Neural progenitor cell (in vitro differentiated cells): Measurements from ENCODE around the gene ARHGAP33. TPM values are rescaled to one million over a fixed set of nuclear protein-coding genes. Genes with fewer than 3 reads are reported as not detected.

Source experiments
- DNase-seq: peaks from one replicate; pipeline ENCODE4 v3.0.0-alpha.2; 2016; ENCODE audit warnings: low spot score
- H2AFZ ChIP-seq: fragments of 200-600 bp; sonication (generic); replicated peaks from 2 replicates; pipeline ENCODE4 v1.6.1; 2016; ENCODE audit warnings: antibody characterized with exemption
- H3F3A ChIP-seq: fragments of 200-600 bp; sonication (generic); 2 replicates; pipeline ENCODE4 v1.6.1; 2016; ENCODE audit warnings: antibody characterized with exemption, low read depth
- H3K27ac ChIP-seq: fragments of 200-600 bp; sonication (generic); 2 replicates; pipeline ENCODE4 v1.5.1; 2016; ENCODE audit warnings: mild to moderate bottlenecking
- H3K27me3 ChIP-seq: fragments of 200-600 bp; sonication (generic); 2 replicates; pipeline ENCODE4 v1.6.1; 2016; ENCODE audit warnings: mild to moderate bottlenecking, moderate library complexity
- H3K36me3 ChIP-seq: fragments of 200-600 bp; sonication (generic); 2 replicates; pipeline ENCODE4 v1.5.1; 2016
- H3K4me1 ChIP-seq: fragments of 200-600 bp; sonication (generic); 2 replicates; pipeline ENCODE4 v1.6.1; 2016; ENCODE audit warnings: mixed run types
- H3K4me2 ChIP-seq: fragments of 200-600 bp; sonication (generic); 2 replicates; pipeline ENCODE4 v1.6.1; 2016
- H3K4me3 ChIP-seq: fragments of 200-600 bp; sonication (generic); 2 replicates; pipeline ENCODE4 v1.5.1; 2016
- H3K79me2 ChIP-seq: fragments of 200-600 bp; sonication (generic); 2 replicates; pipeline ENCODE4 v1.6.1; 2016; ENCODE audit warnings: low read depth
- H3K9ac ChIP-seq: fragments of 200-600 bp; sonication (generic); 2 replicates; pipeline ENCODE4 v1.6.1; 2016
- H3K9me3 ChIP-seq: fragments of 200-600 bp; sonication (generic); 2 replicates; pipeline ENCODE4 v1.5.1; 2016; ENCODE audit warnings: low read depth
- H4K20me1 ChIP-seq: fragments of 200-600 bp; sonication (generic); 2 replicates; pipeline ENCODE4 v1.6.1; 2016; ENCODE audit warnings: low read depth
- H3K27ac Mint-ChIP-seq: 3 replicates; pipeline ENCODE4 v1.8.0; 2021; ENCODE audit warnings: mixed read lengths
- H3K27me3 Mint-ChIP-seq: 2 replicates; pipeline ENCODE4 v1.8.0; 2022; ENCODE audit warnings: low read depth, mild to moderate bottlenecking, inconsistent platforms, moderate library complexity, mixed read lengths; ENCODE audit not compliant: insufficient read depth
- H3K36me3 Mint-ChIP-seq: 3 replicates; pipeline ENCODE4 v1.8.0; 2021; ENCODE audit warnings: mixed read lengths
- H3K4me1 Mint-ChIP-seq: 3 replicates; pipeline ENCODE4 v1.8.0; 2021; ENCODE audit warnings: mixed read lengths
- H3K4me3 Mint-ChIP-seq: 3 replicates; pipeline ENCODE4 v1.8.0; 2021; ENCODE audit warnings: mild to moderate bottlenecking, moderate library complexity, mixed read lengths
- H3K9me3 Mint-ChIP-seq: 3 replicates; pipeline ENCODE4 v1.8.0; 2020; ENCODE audit warnings: mixed read lengths
- CTCF ChIP-seq: fragments of 200-600 bp; sonication (generic); IDR thresholded peaks from 2 replicates; pipeline ENCODE4 v1.5.1; 2017; ENCODE audit warnings: antibody characterized with exemption, mild to moderate bottlenecking
- EZH2 ChIP-seq: fragments of 200-600 bp; sonication (generic); IDR thresholded peaks from 2 replicates; pipeline ENCODE4 v1.6.1; 2017; ENCODE audit warnings: antibody characterized with exemption, mild to moderate bottlenecking, moderate library complexity
- EZH2phosphoT487 ChIP-seq: fragments of 200-600 bp; sonication (generic); IDR thresholded peaks from 2 replicates; pipeline ENCODE4 v1.6.1; 2017; ENCODE audit warnings: antibody characterized with exemption
- total RNA-seq: library from RNA; depleted of rRNA; stranded (reverse); fragments of >200 nt; gene quantifications from 2 replicates; pipeline ENCODE4 v1.2.3, GENCODE V29; 2015; ENCODE audit warnings: low replicate concordance

The ARHGAP33 gene
- total RNA-seq, 1 donor from 2014 or later, result 6.5 TPM

GRCh38 chr19:35755131-35755549 lies 20.2 kb upstream of the ARHGAP33 start:
- H3K36me3 Mint-ChIP-seq, result peaks cover 4% of the 10 kb centered on the region
- no peak overlapping the region for H3K9ac ChIP-seq
- no peak overlapping the region for H3K27ac ChIP-seq
- H3K36me3 ChIP-seq, result no peaks in the 10 kb centered on the region
- no peak overlapping the region for H3K4me3 Mint-ChIP-seq
- H3K4me2 ChIP-seq, result peak overlapping the region; percentile 80
- H3K27ac Mint-ChIP-seq, result no peak overlapping the region
- H2AFZ ChIP-seq, result no peak overlapping the region
- H3K27me3 Mint-ChIP-seq, result peaks cover 7% of the 10 kb centered on the region
- H4K20me1 ChIP-seq, result peaks cover 15% of the 10 kb centered on the region
- H3K79me2 ChIP-seq, result peaks cover 16% of the 10 kb centered on the region
- peaks cover 26% of the 10 kb centered on the region for H3K4me1 Mint-ChIP-seq
- TF ChIP-seq EZH2, result no peak
- no peak for TF ChIP-seq EZH2phosphoT487
- TF ChIP-seq CTCF, result no peak
- H3F3A ChIP-seq, result peaks cover 13% of the 10 kb centered on the region
- H3K9me3 ChIP-seq, result no peaks in the 10 kb centered on the region
- H3K9me3 Mint-ChIP-seq, result no peaks in the 10 kb centered on the region
- H3K4me3 ChIP-seq, result peak overlapping the region; percentile 89
- peaks cover 27% of the 10 kb centered on the region for H3K27me3 ChIP-seq
- DNase-seq, result no peak
- H3K4me1 ChIP-seq, result peaks cover 6% of the 10 kb centered on the region

- peak; percentile 47 for DNase-seq
- Mint-ChIP-seq H3K36me3 (peaks cover 4% of the 10 kb centered on the region), H3K4me3 (peak overlapping the region; percentile 81), H3K27me3 (peaks cover 9% of the 10 kb centered on the region), H3K27ac (peak overlapping the region; percentile 63), H3K4me1 (peaks cover 26% of the 10 kb centered on the region), H3K9me3 (no peaks in the 10 kb centered on the region)
- Histone ChIP-seq H3K4me2 (peak overlapping the region; percentile 80), H3K27ac (no peak overlapping the region), H3K27me3 (peaks cover 27% of the 10 kb centered on the region), H3K9ac (no peak overlapping the region), H3K9me3 (no peaks in the 10 kb centered on the region), H3K79me2 (peaks cover 16% of the 10 kb centered on the region), H3K36me3 (no peaks in the 10 kb centered on the region), H3K4me3 (peak overlapping the region; percentile 89), H2AFZ (no peak overlapping the region), H3F3A (peaks cover 13% of the 10 kb centered on the region), H4K20me1 (peaks cover 18% of the 10 kb centered on the region), H3K4me1 (peaks cover 6% of the 10 kb centered on the region)
- TF ChIP-seq EZH2phosphoT487 (peak; percentile 20), EZH2 (no peak), CTCF (no peak)
Observed at GRCh38 chr19:35755550-35756376, 19.6 kb upstream of the ARHGAP33 start.

GRCh38 chr19:35756377-35757230 lies 18.8 kb upstream of the ARHGAP33 start, which contains the start of gene HSPB6:
HSPB6 (minus strand) TSS chr19:35757029; CDS start chr19:35757008, 21 bp downstream.
- DNase-seq, result peak; percentile 49
- Histone ChIP-seq H3K4me2 (peak within 1 kb of the TSS; percentile 80), H3K4me3 (peak within 1 kb of the TSS; percentile 89), H3K4me1 (peaks cover 6% of the 10 kb centered on the region), H3F3A (peaks cover 13% of the 10 kb centered on the region), H3K27ac (no peak within 1 kb of the TSS), H3K27me3 (peaks cover 27% of the 10 kb centered on the region), H3K36me3 (no peaks in the 10 kb centered on the region), H4K20me1 (peaks cover 19% of the 10 kb centered on the region), H3K79me2 (peaks cover 16% of the 10 kb centered on the region), H2AFZ (peak within 1 kb of the TSS; percentile 43), H3K9me3 (no peaks in the 10 kb centered on the region), H3K9ac (no peak within 1 kb of the TSS)
- H3K36me3 Mint-ChIP-seq, result peaks cover 6% of the 10 kb centered on the region
- peak within 1 kb of the TSS; percentile 99 for H3K4me3 Mint-ChIP-seq
- H3K27ac Mint-ChIP-seq, result peak within 1 kb of the TSS; percentile 98
- H3K27me3 Mint-ChIP-seq, result peaks cover 9% of the 10 kb centered on the region
- TF ChIP-seq EZH2, result peak; percentile 46
- no peak for TF ChIP-seq CTCF
- TF ChIP-seq EZH2phosphoT487, result no peak
- no peaks in the 10 kb centered on the region for H3K9me3 Mint-ChIP-seq
- peaks cover 26% of the 10 kb centered on the region for H3K4me1 Mint-ChIP-seq
